Transverse colon (tissue), 4 donors: Measurements from ENCODE around the gene RECQL.

ENCODE experiments used
- CTCF ChIP-seq, 5 experiments: fragments of 200-600 bp in 3 of 5; fragments of 450-650 bp in 2 of 5; sonication (generic) in 3 of 5; IDR thresholded peaks; 1 replicate in 2 of 5; 2 replicates in 3 of 5; pipeline ENCODE4 v1.5.1; 2016 to 2017; ENCODE audit warnings: antibody characterized with exemption in 5 of 5, inconsistent platforms in 3 of 5, mild to moderate bottlenecking in 2 of 5, moderate library complexity in 1 of 5
- EP300 ChIP-seq: sonication (generic); formaldehyde crosslinking; IDR thresholded peaks from one replicate; pipeline ENCODE4 v1.6.1; 2017; ENCODE audit warnings: antibody characterized with exemption, low read depth
- POLR2A ChIP-seq: fragments of 450-650 bp; IDR thresholded peaks from one replicate; pipeline ENCODE4 v1.6.1; 2016; ENCODE audit warnings: antibody characterized with exemption, mild to moderate bottlenecking, moderate library complexity
- POLR2AphosphoS5 ChIP-seq, 3 donors: sonication (generic); formaldehyde crosslinking; IDR thresholded peaks; one replicate each; pipeline ENCODE4 v1.6.1; 2016; ENCODE audit warnings: antibody characterized with exemption in 3 of 3

- TF ChIP-seq CTCF (IDR thresholded peaks at IDR 0.05), result no peak
- no peak for TF ChIP-seq POLR2A
- TF ChIP-seq EP300, result no peak
- TF ChIP-seq POLR2AphosphoS5 (IDR thresholded peaks at IDR 0.05), result no peak
These were observed 695 bp upstream of the RECQL start for GRCh38 chr12:21502164-21502496.
